ENCODE measurements around the gene THEM4.
A peak's percentile ranks its signal among the peaks of the same experiment; 100 is the strongest.

THEM4 gene

DNA sequence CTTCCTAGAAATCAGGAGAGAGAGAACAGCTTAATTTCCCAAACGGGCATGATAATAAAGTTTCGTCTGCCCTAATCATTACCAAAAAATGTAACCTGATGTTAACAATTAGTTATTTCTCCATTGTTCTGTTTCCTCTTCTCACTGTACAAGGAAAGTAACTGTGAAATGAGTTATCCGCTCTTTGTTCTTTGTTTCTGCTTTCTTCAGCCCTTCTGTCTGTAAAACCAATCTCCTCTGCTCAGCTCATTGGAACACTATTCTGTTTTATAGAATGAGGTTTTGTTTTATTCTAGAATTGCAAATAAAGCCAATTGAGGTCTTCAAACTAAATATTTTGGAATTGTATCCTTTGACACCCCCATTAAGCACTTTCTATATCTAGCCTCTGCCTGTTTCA is 8.8 kb upstream of the THEM4 start:
- in situ Hi-C loops (cut with MboI; ENCODE audit: low pct_unique_long_range_greater_than_20kb, low sequenced_read_pairs, unreplicated experiment): no loop called here
- DNase-seq (ENCODE audit: low spot score): no peak
- TF ChIP-seq, protein P1, sequence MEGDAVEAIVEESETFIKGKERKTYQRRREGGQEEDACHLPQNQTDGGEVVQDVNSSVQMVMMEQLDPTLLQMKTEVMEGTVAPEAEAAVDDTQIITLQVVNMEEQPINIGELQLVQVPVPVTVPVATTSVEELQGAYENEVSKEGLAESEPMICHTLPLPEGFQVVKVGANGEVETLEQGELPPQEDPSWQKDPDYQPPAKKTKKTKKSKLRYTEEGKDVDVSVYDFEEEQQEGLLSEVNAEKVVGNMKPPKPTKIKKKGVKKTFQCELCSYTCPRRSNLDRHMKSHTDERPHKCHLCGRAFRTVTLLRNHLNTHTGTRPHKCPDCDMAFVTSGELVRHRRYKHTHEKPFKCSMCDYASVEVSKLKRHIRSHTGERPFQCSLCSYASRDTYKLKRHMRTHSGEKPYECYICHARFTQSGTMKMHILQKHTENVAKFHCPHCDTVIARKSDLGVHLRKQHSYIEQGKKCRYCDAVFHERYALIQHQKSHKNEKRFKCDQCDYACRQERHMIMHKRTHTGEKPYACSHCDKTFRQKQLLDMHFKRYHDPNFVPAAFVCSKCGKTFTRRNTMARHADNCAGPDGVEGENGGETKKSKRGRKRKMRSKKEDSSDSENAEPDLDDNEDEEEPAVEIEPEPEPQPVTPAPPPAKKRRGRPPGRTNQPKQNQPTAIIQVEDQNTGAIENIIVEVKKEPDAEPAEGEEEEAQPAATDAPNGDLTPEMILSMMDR (IDR thresholded peaks at IDR 0.05; ENCODE audit: extremely low read depth, insufficient read depth, missing control alignments): no peak

DNA sequence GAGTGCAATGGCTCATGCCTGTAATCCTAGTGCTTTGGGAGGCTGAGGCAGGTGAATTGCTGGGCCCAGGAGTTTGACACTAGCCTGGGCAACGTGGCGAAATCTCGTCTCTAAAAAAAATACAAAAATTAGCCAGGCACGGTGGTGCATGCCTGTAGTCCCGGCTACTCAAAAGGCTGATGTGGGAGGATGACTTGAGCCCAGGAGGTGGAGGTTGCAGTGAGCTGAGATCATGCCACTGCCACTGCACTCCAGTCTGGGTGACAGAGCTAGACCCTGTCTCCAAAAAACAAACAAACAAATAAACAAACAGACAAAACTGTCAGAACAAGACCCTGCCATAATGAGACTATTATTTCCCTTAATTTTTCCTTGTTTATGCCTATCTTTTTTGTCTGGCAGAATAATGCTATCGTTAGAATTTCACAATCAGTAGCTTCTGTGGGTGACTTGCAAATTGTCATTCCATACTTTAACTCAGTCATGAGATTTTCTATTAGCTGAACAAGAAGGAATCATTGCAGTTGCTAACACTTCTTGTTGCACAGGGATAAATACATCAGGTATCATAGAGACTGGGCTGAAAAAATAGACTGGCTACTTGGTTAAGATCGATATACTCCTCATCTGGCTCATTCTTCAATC is 7.5 kb upstream of the THEM4 start:
- in situ Hi-C loops (cut with MboI; ENCODE audit: low pct_unique_long_range_greater_than_20kb, low sequenced_read_pairs, unreplicated experiment): no loop called here
- TF ChIP-seq, protein P1 (IDR thresholded peaks at IDR 0.05; ENCODE audit: extremely low read depth, insufficient read depth, missing control alignments): no peak
- no peak for DNase-seq (ENCODE audit: low spot score)

DNA sequence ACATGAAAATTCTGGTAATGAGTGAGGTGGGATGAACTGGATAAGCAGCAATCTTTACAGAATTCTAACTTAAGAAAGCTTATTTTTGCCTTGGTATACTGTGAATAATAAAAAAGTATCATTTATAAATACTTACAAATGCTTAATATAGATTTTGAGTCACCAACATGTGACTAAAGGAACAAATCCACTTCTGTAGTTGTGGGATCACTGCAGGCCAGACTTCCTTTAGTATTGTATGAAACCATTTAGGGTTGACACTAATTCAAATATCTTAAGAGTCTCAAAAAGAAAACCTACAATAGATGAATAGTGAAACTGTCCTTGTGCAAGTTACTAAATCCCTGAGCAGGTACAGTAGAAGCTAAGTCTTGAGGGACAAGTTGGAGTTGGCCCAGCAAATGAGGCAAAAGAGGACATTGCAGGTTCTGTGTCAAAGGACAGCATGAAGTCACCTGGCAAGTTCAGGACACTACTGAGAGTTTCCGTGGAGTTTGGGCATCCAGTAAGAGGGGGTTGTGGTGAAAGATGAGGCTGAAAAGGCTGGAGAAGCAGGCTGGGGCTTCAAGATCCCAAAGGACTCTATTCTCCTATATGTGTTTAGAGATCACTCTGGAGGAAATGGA is 5.9 kb upstream of the THEM4 start:
- TF ChIP-seq, protein P1 (IDR thresholded peaks at IDR 0.05; ENCODE audit: extremely low read depth, insufficient read depth, missing control alignments): no peak
- DNase-seq (ENCODE audit: low spot score): no peak
- in situ Hi-C loops (cut with MboI; ENCODE audit: low pct_unique_long_range_greater_than_20kb, low sequenced_read_pairs, unreplicated experiment): no loop called here

DNA sequence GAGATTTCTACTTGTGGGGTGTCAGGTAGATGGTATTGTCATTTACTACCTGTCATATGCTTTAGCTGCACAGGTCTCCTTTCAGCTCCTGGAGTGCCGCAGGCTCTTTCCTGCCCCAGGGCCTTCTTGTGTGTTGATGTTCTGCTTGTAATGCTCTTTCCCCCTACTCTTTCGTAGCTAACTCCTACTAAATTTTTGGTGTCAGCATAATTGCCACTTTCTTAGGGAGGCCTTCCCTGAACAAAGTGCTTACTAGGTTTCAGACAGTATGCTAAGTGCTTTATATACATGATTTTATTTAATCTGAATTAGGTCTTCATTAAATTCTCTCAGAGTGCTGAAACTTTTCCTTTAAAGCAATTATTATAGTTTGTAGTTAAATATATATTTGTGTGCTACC is 4.8 kb upstream of the THEM4 start:
- DNase-seq (ENCODE audit: low spot score): no peak
- TF ChIP-seq, protein P1 (IDR thresholded peaks at IDR 0.05; ENCODE audit: extremely low read depth, insufficient read depth, missing control alignments): no peak
- in situ Hi-C loops (cut with MboI; ENCODE audit: low pct_unique_long_range_greater_than_20kb, low sequenced_read_pairs, unreplicated experiment): no loop called here

DNA sequence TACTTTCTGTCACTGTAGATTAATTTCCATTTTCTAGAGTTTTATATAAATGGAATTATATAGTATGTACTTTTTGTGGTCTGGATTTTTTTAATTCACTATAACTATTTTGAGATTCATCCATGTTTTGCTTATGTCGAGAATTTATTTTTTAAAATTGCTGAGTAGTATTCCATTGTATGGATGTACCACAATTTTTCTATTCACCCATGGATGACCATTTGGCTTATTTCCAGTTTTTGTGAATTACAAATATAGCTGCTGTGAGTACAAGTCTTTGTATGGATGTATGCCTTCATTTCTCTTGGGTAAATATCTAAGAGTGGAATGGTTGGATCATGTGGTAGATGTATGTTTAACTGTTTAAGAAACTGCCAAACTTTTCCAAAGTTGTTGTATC is 3.7 kb upstream of the THEM4 start:
- in situ Hi-C loops (cut with MboI; ENCODE audit: low pct_unique_long_range_greater_than_20kb, low sequenced_read_pairs, unreplicated experiment): no loop called here
- DNase-seq (ENCODE audit: low spot score): no peak
- TF ChIP-seq, protein P1 (IDR thresholded peaks at IDR 0.05; ENCODE audit: extremely low read depth, insufficient read depth, missing control alignments): no peak

DNA sequence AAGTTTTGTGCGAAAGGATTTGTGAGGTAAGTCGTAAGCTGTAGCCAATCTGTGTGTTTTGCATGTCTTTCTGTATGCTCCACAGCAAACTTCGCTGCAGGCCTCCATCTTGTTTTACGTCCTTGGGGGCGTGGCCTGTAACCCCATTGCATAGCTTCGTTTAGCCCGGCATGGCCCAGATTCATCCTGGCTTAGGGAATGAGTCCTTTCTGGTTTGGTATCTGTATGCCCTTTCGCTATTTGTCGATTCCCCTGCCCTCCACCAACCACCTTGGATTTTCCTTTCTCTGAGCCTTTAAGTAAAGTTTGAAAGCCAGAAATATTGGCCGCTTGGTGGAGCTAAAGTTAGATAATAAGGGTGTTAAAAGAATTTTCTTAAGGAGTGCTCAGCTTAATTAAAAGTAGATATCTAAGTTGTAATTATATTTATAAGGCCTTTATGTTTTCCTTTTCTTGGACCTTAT is 1.1 kb downstream of the THEM4 start:
- peak; percentile 36 for DNase-seq (ENCODE audit: low spot score)
- in situ Hi-C loops (cut with MboI; ENCODE audit: low pct_unique_long_range_greater_than_20kb, low sequenced_read_pairs, unreplicated experiment): no loop called here
- TF ChIP-seq, protein P1 (IDR thresholded peaks at IDR 0.05; ENCODE audit: extremely low read depth, insufficient read depth, missing control alignments): no peak
